HCT116 (cell line): Measurements from ENCODE around the gene TLR9. TPM values are rescaled to one million over a fixed set of nuclear protein-coding genes. Genes with fewer than 3 reads are reported as not detected.

ENCODE experiments used
- ATAC-seq: fragments of 200-7000 bp; cut with Tn5 transposase; 2 replicates; pipeline ENCODE4 v1.9.1; 2020; ENCODE audit warnings: mild to moderate bottlenecking, moderate library complexity
- BruUV-seq: library from RNA; stranded (reverse); fragments of 400-500 nt; replicated peaks from 2 replicates; lab custom pipeline; 2021; lab: Mats Ljungman, UMichigan
- CTCF ChIA-PET: fragments of 300-600 bp; sonication (Branson Sonifier 250); formaldehyde crosslinking; loops from one replicate; lab custom pipeline; 2021; ENCODE audit warnings: antibody characterized with exemption; lab: Charles Lee
- POLR2A ChIA-PET: fragments of 300-600, 350-600 bp; sonication (Branson Sonifier 250); formaldehyde crosslinking; loops from one replicate; lab custom pipeline; 2021; ENCODE audit warnings: antibody characterized with exemption; lab: Charles Lee
- RAD21 ChIA-PET, 2 experiments: fragments of 300-600 bp; sonication (Branson Sonifier 250); formaldehyde crosslinking; loops; one replicate each; lab custom pipeline; 2023; ENCODE audit warnings: low total read pairs in 2 of 2; ENCODE audit not compliant: uncharacterized antibody in 2 of 2, unreplicated experiment in 2 of 2, low non-redundant PET in 1 of 2; lab: Charles Lee
- DNase-seq: peaks from one replicate; pipeline ENCODE4 v3.0.0-alpha.2; 2010; ENCODE audit warnings: low read depth, low spot score
- H2AFZ ChIP-seq: fragments of 200-600 bp; shearing (Covaris generic), sonication (generic); 2 replicates; pipeline ENCODE4 v1.6.1; 2017; ENCODE audit warnings: low read depth, mixed run types, mixed read lengths, antibody characterized with exemption, low read length; ENCODE audit not compliant: poor library complexity, severe bottlenecking
- H3K27ac ChIP-seq: 2 replicates; pipeline ENCODE4 v1.5.1; 2012; ENCODE audit warnings: low read depth, low read length
- H3K27me3 ChIP-seq: fragments of 200-600 bp; sonication (generic); 2 replicates; pipeline ENCODE4 v1.6.1; 2016; ENCODE audit warnings: mixed run types, low read length, mixed read lengths; ENCODE audit not compliant: insufficient read depth
- H3K36me3 ChIP-seq, 2 experiments: fragments of 200-500 bp in 1 of 2; fragments of 200-600 bp in 1 of 2; sonication (Bioruptor generic) in 1 of 2; sonication (generic) in 1 of 2; 2 replicates each; pipeline versions ENCODE4 v1.5.1 to v1.6.1; 2014 to 2016; ENCODE audit warnings: low read length in 2 of 2, inconsistent platforms in 1 of 2, mixed read lengths in 1 of 2, mixed run types in 1 of 2; ENCODE audit not compliant: insufficient read depth in 2 of 2, control insufficient read depth in 1 of 2
- H3K4me1 ChIP-seq, 2 experiments: fragments of 200-600 bp in 1 of 2; sonication (generic) in 1 of 2; 2 replicates each; pipeline versions ENCODE4 v1.5.1 to v1.6.1; 2012 to 2017; ENCODE audit warnings: low read length in 2 of 2, inconsistent platforms in 1 of 2, mild to moderate bottlenecking in 1 of 2, mixed read lengths in 1 of 2, mixed run types in 1 of 2, moderate library complexity in 1 of 2; ENCODE audit not compliant: insufficient read depth in 2 of 2, control insufficient read depth in 1 of 2
- H3K4me2 ChIP-seq: fragments of 200-600 bp; sonication (generic); 2 replicates; pipeline ENCODE4 v1.6.1; 2017; ENCODE audit warnings: mixed run types, low read length, mixed read lengths
- H3K4me3 ChIP-seq, 2 experiments: fragments of 200-600 bp in 1 of 2; sonication (generic) in 1 of 2; replicated peaks in 1 of 2; 2 replicates each; pipeline ENCODE4 v1.5.1; 2011 to 2016; ENCODE audit warnings: low read length in 2 of 2, control low read depth in 1 of 2, low read depth in 1 of 2, mild to moderate bottlenecking in 1 of 2, mixed read lengths in 1 of 2, mixed run types in 1 of 2
- H3K79me2 ChIP-seq: fragments of 200-600 bp; sonication (generic); 2 replicates; pipeline ENCODE4 v1.6.1; 2017; ENCODE audit warnings: mild to moderate bottlenecking, mixed run types, low read length, moderate library complexity, mixed read lengths; ENCODE audit not compliant: insufficient read depth
- H3K9ac ChIP-seq: fragments of 200-600 bp; sonication (generic); 2 replicates; pipeline ENCODE4 v1.6.1; 2016; ENCODE audit warnings: low read length, mixed read lengths
- H3K9me2 ChIP-seq: fragments of 200-600 bp; sonication (generic), shearing (Covaris generic); 2 replicates; pipeline ENCODE4 v1.6.1; 2017; ENCODE audit warnings: mixed run types, mild to moderate bottlenecking, moderate library complexity; ENCODE audit not compliant: insufficient read depth
- H3K9me3 ChIP-seq, 2 experiments: fragments of 200-500 bp in 1 of 2; fragments of 200-600 bp in 1 of 2; sonication (Bioruptor generic) in 1 of 2; sonication (generic) in 1 of 2; 2 replicates each; pipeline ENCODE4 v1.6.1; 2014 to 2017; ENCODE audit warnings: low read length in 2 of 2, mixed read lengths in 2 of 2, inconsistent platforms in 1 of 2, low read depth in 1 of 2, mild to moderate bottlenecking in 1 of 2, mixed run types in 1 of 2, moderate library complexity in 1 of 2; ENCODE audit not compliant: control insufficient read depth in 1 of 2, insufficient read depth in 1 of 2
- H4K20me1 ChIP-seq: fragments of 200-600 bp; sonication (generic), shearing (Covaris generic); 2 replicates; pipeline ENCODE4 v1.6.1; 2017; ENCODE audit warnings: mixed run types, mild to moderate bottlenecking, moderate library complexity; ENCODE audit not compliant: insufficient read depth
- CBX3 ChIP-seq: IDR thresholded peaks from 2 replicates; pipeline ENCODE4 v1.6.1; 2012; ENCODE audit warnings: low read depth
- CEBPB ChIP-seq: IDR thresholded peaks from 2 replicates; pipeline ENCODE4 v1.6.1; 2012; ENCODE audit warnings: low read depth
- EGR1 ChIP-seq: IDR thresholded peaks from 2 replicates; pipeline ENCODE4 v1.6.1; 2012; ENCODE audit warnings: low read depth
- EZH2 ChIP-seq: fragments of 200-600 bp; sonication (generic); IDR thresholded peaks from 2 replicates; pipeline ENCODE4 v1.6.1; 2017; ENCODE audit warnings: antibody characterized with exemption, mixed run types
- EZH2phosphoT487 ChIP-seq: fragments of 200-600 bp; IDR thresholded peaks from 2 replicates; pipeline ENCODE4 v1.6.1; 2018; ENCODE audit warnings: antibody characterized with exemption, borderline replicate concordance
- FOSL1 ChIP-seq: IDR thresholded peaks from 2 replicates; pipeline ENCODE4 v1.6.1; 2012; ENCODE audit warnings: low read depth
- JUND ChIP-seq: IDR thresholded peaks from 2 replicates; pipeline ENCODE4 v1.6.1; 2012
- MAX ChIP-seq: IDR thresholded peaks from 2 replicates; pipeline ENCODE4 v1.6.1; 2012
- POLR2AphosphoS5 ChIP-seq: IDR thresholded peaks from 2 replicates; pipeline ENCODE4 v1.6.1; 2011; ENCODE audit warnings: mild to moderate bottlenecking, low read depth, low read length, moderate library complexity
- RAD21 ChIP-seq: IDR thresholded peaks from 2 replicates; pipeline ENCODE4 v1.6.1; 2012; ENCODE audit warnings: low read depth, mild to moderate bottlenecking
- REST ChIP-seq: IDR thresholded peaks from 2 replicates; pipeline ENCODE4 v1.6.1; 2012; ENCODE audit warnings: low read depth
- SIN3A ChIP-seq: IDR thresholded peaks from 2 replicates; pipeline ENCODE4 v1.6.1; 2012; ENCODE audit warnings: low read depth
- SRF ChIP-seq: IDR thresholded peaks from 2 replicates; pipeline ENCODE4 v1.6.1; 2012; ENCODE audit warnings: low read depth
- YY1 ChIP-seq: IDR thresholded peaks from 2 replicates; pipeline ENCODE4 v1.6.1; 2011; ENCODE audit warnings: low read length, low read depth, moderate library complexity, mild to moderate bottlenecking; ENCODE audit not compliant: insufficient replicate concordance; ENCODE audit errors: extremely low read depth
- intact Hi-C: fragments of 100-400 bp; cut with micrococcal nuclease; formaldehyde crosslinking; loops from 2 replicates; pipeline ENCODE4 v1.10.0; 2022
- total RNA-seq: library from RNA; stranded (reverse); gene quantifications from one replicate; pipeline ENCODE4 v1.2.1, GENCODE V29; 2021; ENCODE audit not compliant: unreplicated experiment
- TF ChIP-seq, protein P1 (sequence below), 3 experiments: fragments of 200-600 bp in 1 of 3; sonication (generic) in 1 of 3; IDR thresholded peaks in 2 of 3; conservative IDR thresholded peaks in 1 of 3; 2 replicates each; pipeline ENCODE4 v1.5.1; 2012 to 2017; ENCODE audit warnings: low read depth in 2 of 3, low read length in 2 of 3, antibody characterized with exemption in 1 of 3, borderline replicate concordance in 1 of 3, control low read depth in 1 of 3, mild to moderate bottlenecking in 1 of 3, mixed read lengths in 1 of 3, mixed run types in 1 of 3, moderate library complexity in 1 of 3; ENCODE audit not compliant: insufficient read depth in 1 of 3

The TLR9 gene
- total RNA-seq, 1 experiment from 2014 or later: 0.15 TPM

- RAD21 ChIA-PET: no interaction called here
- CTCF ChIA-PET: interaction anchor here (1.0 to 1.1 kb wide), 2 partner anchors 8 to 9 kb away, joined by 3 read pairs; no protein-coding TSS in a partner anchor
- Histone ChIP-seq H3K9me2 (no peaks in the 10 kb centered on the region), H3K79me2 (no peaks in the 10 kb centered on the region), H3K27me3 (no peaks in the 10 kb centered on the region), H3K4me2 (no peak overlapping the region), H2AFZ (no peak overlapping the region), H3K4me3 (no peak overlapping the region), H3K27ac (no peak overlapping the region), H3K9me3 (no peaks in the 10 kb centered on the region), H4K20me1 (no peaks in the 10 kb centered on the region), H3K4me1 (peaks cover 0 to 12% of the 10 kb centered on the region in 2 experiments; a peak in 1 of 4 replicates), H3K36me3 (no peaks in the 10 kb centered on the region), H3K9ac (no peak overlapping the region)
- no peak for ATAC-seq
- DNase-seq: no peak
- POLR2A ChIA-PET: no interaction called here
- TF ChIP-seq REST (no peak), RAD21 (no peak), JUND (no peak), EGR1 (no peak), CBX3 (no peak), EZH2phosphoT487 (no peak), EZH2 (no peak), SIN3A (no peak), SRF (no peak), MAX (no peak), FOSL1 (no peak), YY1 (no peak), POLR2AphosphoS5 (no peak), CEBPB (no peak)
- TF ChIP-seq, protein P1, sequence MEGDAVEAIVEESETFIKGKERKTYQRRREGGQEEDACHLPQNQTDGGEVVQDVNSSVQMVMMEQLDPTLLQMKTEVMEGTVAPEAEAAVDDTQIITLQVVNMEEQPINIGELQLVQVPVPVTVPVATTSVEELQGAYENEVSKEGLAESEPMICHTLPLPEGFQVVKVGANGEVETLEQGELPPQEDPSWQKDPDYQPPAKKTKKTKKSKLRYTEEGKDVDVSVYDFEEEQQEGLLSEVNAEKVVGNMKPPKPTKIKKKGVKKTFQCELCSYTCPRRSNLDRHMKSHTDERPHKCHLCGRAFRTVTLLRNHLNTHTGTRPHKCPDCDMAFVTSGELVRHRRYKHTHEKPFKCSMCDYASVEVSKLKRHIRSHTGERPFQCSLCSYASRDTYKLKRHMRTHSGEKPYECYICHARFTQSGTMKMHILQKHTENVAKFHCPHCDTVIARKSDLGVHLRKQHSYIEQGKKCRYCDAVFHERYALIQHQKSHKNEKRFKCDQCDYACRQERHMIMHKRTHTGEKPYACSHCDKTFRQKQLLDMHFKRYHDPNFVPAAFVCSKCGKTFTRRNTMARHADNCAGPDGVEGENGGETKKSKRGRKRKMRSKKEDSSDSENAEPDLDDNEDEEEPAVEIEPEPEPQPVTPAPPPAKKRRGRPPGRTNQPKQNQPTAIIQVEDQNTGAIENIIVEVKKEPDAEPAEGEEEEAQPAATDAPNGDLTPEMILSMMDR (IDR thresholded peaks at IDR 0.05 in 2 of 3, conservative IDR thresholded peaks at IDR 0.05 in 1 of 3; ENCODE audit: borderline replicate concordance in 1 of 3, insufficient read depth in 1 of 3, low read depth in 2 of 3, low read length in 2 of 3): no peak
- BruUV-seq: no TSS peak
- intact Hi-C loops: no loop called here
These were observed 1.7 kb downstream of the TLR9 start for GRCh38 chr3:52223449-52224408.
